OCI-LY7 (cell line): ENCODE results near the gene IQCE. TPM values are rescaled to one million over a fixed set of nuclear protein-coding genes. Genes with fewer than 3 reads are reported as not detected.

Experiments used
- BruUV-seq: library from RNA; stranded (reverse); fragments of 400-500 nt; replicated peaks from 2 replicates; lab custom pipeline; 2021; lab: Mats Ljungman, UMichigan
- CTCF ChIA-PET: fragments of 300-600 bp; sonication (Branson Sonifier 250); formaldehyde crosslinking; loops from one replicate; lab custom pipeline; 2022; ENCODE audit warnings: antibody characterized with exemption; ENCODE audit not compliant: unreplicated experiment; lab: Charles Lee
- POLR2A ChIA-PET: fragments of 300-600 bp; sonication (Branson Sonifier 250); formaldehyde crosslinking; loops from one replicate; lab custom pipeline; 2022; ENCODE audit warnings: antibody characterized with exemption; lab: Charles Lee
- DNase-seq: peaks from one replicate; pipeline ENCODE4 v3.0.0-alpha.2; 2015; ENCODE audit warnings: low spot score
- H2AFZ ChIP-seq: fragments of 200-600 bp; sonication (generic), shearing (Covaris generic); 2 replicates; pipeline ENCODE4 v1.6.1; 2014; ENCODE audit warnings: mild to moderate bottlenecking, antibody characterized with exemption, low read length, moderate library complexity
- H3K27ac ChIP-seq: fragments of 200-600 bp; sonication (generic); 2 replicates; pipeline ENCODE4 v1.5.1; 2014; ENCODE audit warnings: mixed run types, low read depth, mild to moderate bottlenecking, moderate library complexity, low read length, inconsistent platforms; ENCODE audit not compliant: poor library complexity, severe bottlenecking
- H3K36me3 ChIP-seq: fragments of 200-600 bp; sonication (generic); 2 replicates; pipeline ENCODE4 v1.6.1; 2014; ENCODE audit warnings: mild to moderate bottlenecking, antibody characterized with exemption, low read length, moderate library complexity, mixed read lengths; ENCODE audit not compliant: insufficient read depth
- H3K4me1 ChIP-seq: fragments of 200-600 bp; sonication (generic); 2 replicates; pipeline ENCODE4 v1.5.1; 2014; ENCODE audit warnings: mild to moderate bottlenecking, low read length; ENCODE audit not compliant: insufficient read depth, poor library complexity, severe bottlenecking
- H3K4me2 ChIP-seq: fragments of 200-600 bp; sonication (generic); 2 replicates; pipeline ENCODE4 v1.6.1; 2014; ENCODE audit warnings: mild to moderate bottlenecking, low read length
- H3K4me3 ChIP-seq: fragments of 200-600 bp; sonication (generic); 2 replicates; pipeline ENCODE4 v1.5.1; 2014; ENCODE audit warnings: mild to moderate bottlenecking, low read depth, low read length; ENCODE audit not compliant: poor library complexity, severe bottlenecking
- H3K79me2 ChIP-seq: fragments of 200-600 bp; sonication (generic); 2 replicates; pipeline ENCODE4 v1.6.1; 2016; ENCODE audit warnings: low read depth, mild to moderate bottlenecking, low read length, moderate library complexity, mixed read lengths; ENCODE audit not compliant: insufficient read depth
- H3K9me2 ChIP-seq: fragments of 200-600 bp; sonication (generic); 2 replicates; pipeline ENCODE4 v1.6.1; 2016; ENCODE audit warnings: mild to moderate bottlenecking, low read length, mixed read lengths; ENCODE audit not compliant: insufficient read depth
- H3K9me3 ChIP-seq: fragments of 200-600 bp; sonication (generic); 2 replicates; pipeline ENCODE4 v1.6.1; 2014; ENCODE audit warnings: mild to moderate bottlenecking, mixed run types, low read length, mixed read lengths
- H4K20me1 ChIP-seq: fragments of 200-600 bp; sonication (generic); 2 replicates; pipeline ENCODE4 v1.6.1; 2014; ENCODE audit warnings: mild to moderate bottlenecking, antibody characterized with exemption, low read length, moderate library complexity, mixed read lengths; ENCODE audit not compliant: insufficient read depth
- CTCF ChIP-seq: fragments of 200-600 bp; sonication (generic); conservative IDR thresholded peaks from 2 replicates; pipeline ENCODE4 v1.5.1; 2014; ENCODE audit warnings: mild to moderate bottlenecking, antibody characterized with exemption, low read length, moderate library complexity, mixed read lengths
- EZH2phosphoT487 ChIP-seq: fragments of 200-600 bp; sonication (generic); IDR thresholded peaks from 2 replicates; pipeline ENCODE4 v1.6.1; 2018; ENCODE audit warnings: low read depth, borderline replicate concordance, mild to moderate bottlenecking, mixed run types, antibody characterized with exemption, low read length, moderate library complexity, mixed read lengths
- intact Hi-C: fragments of 100-400 bp; cut with micrococcal nuclease; formaldehyde crosslinking; loops from one replicate; pipeline ENCODE4 v1.10.0; 2022; ENCODE audit not compliant: unreplicated experiment
- total RNA-seq, 2 experiments: library from RNA; depleted of rRNA in 1 of 2; stranded (reverse); fragments of >200 nt in 1 of 2; shearing (Covaris generic) in 1 of 2; gene quantifications; 2 replicates each; pipeline ENCODE4 v1.2.3, GENCODE V29; 2014 to 2022

Gene IQCE
- total RNA-seq, 2 experiments from 2014 or later = 6.2 to 6.6 TPM

- no peak for DNase-seq
- CTCF ChIA-PET = no interaction called here
- H3K4me3 ChIP-seq = no peak overlapping the region
- no peaks in the 10 kb centered on the region for H3K36me3 ChIP-seq
- H3K9me3 ChIP-seq = no peaks in the 10 kb centered on the region
- BruUV-seq = no TSS peak
- no peak overlapping the region for H3K4me2 ChIP-seq
- no peaks in the 10 kb centered on the region for H3K9me2 ChIP-seq
- peaks cover 31% of the 10 kb centered on the region for H3K4me1 ChIP-seq
- H3K27ac ChIP-seq = no peak overlapping the region
- H4K20me1 ChIP-seq = no peaks in the 10 kb centered on the region
- no peak for TF ChIP-seq EZH2phosphoT487
- TF ChIP-seq CTCF = no peak
- intact Hi-C loops = no loop called here
- POLR2A ChIA-PET = interaction anchor here (0.5 kb wide), 2 partner anchors 28 to 1037 kb away, joined by 3 to 5 read pairs; no protein-coding TSS in a partner anchor
- no peak overlapping the region for H2AFZ ChIP-seq
- no peaks in the 10 kb centered on the region for H3K79me2 ChIP-seq
Measured at GRCh38 chr7:2522780-2523433, 35.9 kb upstream of the IQCE start.

- DNase-seq = no peak
- Histone ChIP-seq H3K9me2 (no peaks in the 10 kb centered on the region), H3K36me3 (no peaks in the 10 kb centered on the region), H3K4me2 (no peak overlapping the region), H3K4me1 (peaks cover 30% of the 10 kb centered on the region), H3K4me3 (no peak overlapping the region), H3K79me2 (no peaks in the 10 kb centered on the region), H3K9me3 (no peaks in the 10 kb centered on the region), H3K27ac (no peak overlapping the region), H4K20me1 (no peaks in the 10 kb centered on the region), H2AFZ (no peak overlapping the region)
- intact Hi-C loops = no loop called here
- TF ChIP-seq EZH2phosphoT487 = no peak
- no peak for TF ChIP-seq CTCF
- CTCF ChIA-PET = no interaction called here
- POLR2A ChIA-PET = no interaction called here
- BruUV-seq = no TSS peak
Measured at GRCh38 chr7:2523461-2523936, 35.3 kb upstream of the IQCE start.
